ENCODE measurements around the gene RMND5A.

RMND5A gene

GRCh38 chr2:86825036-86825692 is 105.1 kb downstream of the RMND5A start:
- in situ Hi-C loops (cut with HindIII; ENCODE audit: low sequenced_read_pairs): no loop called here

GRCh38 chr2:86825693-86826381 is 105.7 kb downstream of the RMND5A start:
- in situ Hi-C loops (cut with HindIII; ENCODE audit: low sequenced_read_pairs): no loop called here

GRCh38 chr2:86826951-86827350 is 106.9 kb downstream of the RMND5A start:
- in situ Hi-C loops (cut with HindIII; ENCODE audit: low sequenced_read_pairs): no loop called here
